ENCODE measurements around the gene ASB8. TPM values are rescaled to one million over a fixed set of nuclear protein-coding genes. Genes with fewer than 3 reads are reported as not detected.

Gene ASB8
- total and polyA plus RNA-seq, 2 of the 4 experiments (the other 2 are of a cell fraction), result 22.9 to 26.7 TPM

DNA sequence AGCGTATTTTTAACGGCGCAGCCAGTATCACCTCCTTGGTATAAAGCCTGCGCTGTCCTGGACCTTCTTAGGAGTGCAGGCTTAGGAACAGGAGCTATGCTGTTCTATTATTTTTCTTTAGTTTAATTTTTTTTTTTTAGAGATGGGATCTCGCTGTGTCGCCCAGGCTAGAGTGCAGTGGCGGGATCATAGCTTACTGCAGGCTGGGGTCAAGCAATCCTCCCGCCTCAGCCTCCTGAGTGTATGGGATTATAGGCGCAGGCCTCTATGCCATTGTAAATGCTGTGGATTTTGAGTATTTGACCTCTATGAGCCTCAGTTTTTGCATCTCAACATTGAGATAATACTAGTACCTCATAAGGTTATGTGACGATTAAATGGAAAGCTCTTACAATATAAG, 41.7 kb upstream of the ASB8 start:
- Histone ChIP-seq H3K4me1 (ENCODE audit: control insufficient read depth, insufficient read depth, low read length) (peaks cover 6% of the 10 kb centered on the region; the same call in 1 of the 2 replicates), H3K4me2 (ENCODE audit: low read depth, low read length) (peak overlapping the region; percentile 77), H4K20me1 (ENCODE audit: insufficient read depth, low read length) (no peaks in the 10 kb centered on the region), H4K91ac (ENCODE audit: insufficient read depth, low read depth, low read length) (peak overlapping the region; percentile 96; the same call in 1 of the 2 replicates), H2BK120ac (ENCODE audit: low read depth, low read length) (no peak overlapping the region), H3K79me1 (ENCODE audit: low read depth in 1 of 2, low read length in 2 of 2) (peaks cover 0 to 8% of the 10 kb centered on the region in 2 experiments; a peak in 2 of 4 replicates), H3K23ac (ENCODE audit: low read depth, low read length) (0 out of 2 replicates have a peak overlapping the region, but pooled peaks have one; percentile 36), H2BK20ac (ENCODE audit: low read depth, low read length) (no peak overlapping the region), H2BK15ac (ENCODE audit: low read depth, low read length) (0 out of 3 replicates have a peak overlapping the region, but pooled peaks have one; percentile 70), H3K4me3 (ENCODE audit: insufficient read depth, low read depth, low read length) (peak overlapping the region; percentile 55), H2AK9ac (replicated peaks; ENCODE audit: low read depth, low read length, poor library complexity) (peak overlapping the region; percentile 44), H3K27me3 (ENCODE audit: control insufficient read depth, insufficient read depth, low read length) (peaks cover 3% of the 10 kb centered on the region), H2AFZ (replicated peaks; ENCODE audit: low read length, poor library complexity) (peak overlapping the region; percentile 96), H3K56ac (ENCODE audit: extremely low read depth, insufficient read depth, low read length) (no peak overlapping the region), H4K5ac (ENCODE audit: low read depth, low read length) (peak overlapping the region; percentile 90), H3K36me3 (ENCODE audit: control insufficient read depth, insufficient read depth, low read length) (no peaks in the 10 kb centered on the region), H3K9me3 (ENCODE audit: control insufficient read depth, insufficient read depth, low read length) (no peaks in the 10 kb centered on the region), H2BK5ac (ENCODE audit: low read depth, low read length, poor library complexity, severe bottlenecking) (peak overlapping the region; percentile 87), H2AK5ac (ENCODE audit: low read depth, low read length) (no peak overlapping the region), H4K8ac (ENCODE audit: low read depth in 2 of 2, low read length in 2 of 2) (peak overlapping the region; percentile 99; a peak in 3 of 4 replicates), H3K18ac (ENCODE audit: low read depth, low read length) (peak overlapping the region; percentile 35; the same call in 1 of the 2 replicates), H3K9me1 (ENCODE audit: insufficient read depth, low read length) (peaks cover 3% of the 10 kb centered on the region; the same call in 1 of the 2 replicates), H3K27ac (ENCODE audit: insufficient read depth, low read length) (peak overlapping the region; percentile 77; the same call in 1 of the 2 replicates), H3K4ac (ENCODE audit: low read depth, low read length) (peak overlapping the region; percentile 94), H3K14ac (replicated peaks; ENCODE audit: low read depth, low read length) (no peak overlapping the region; the same call in 1 of the 2 replicates), H3K9ac (ENCODE audit: low read depth, low read length) (no peak overlapping the region)
- in situ Hi-C loops (cut with MboI; ENCODE audit: low sequenced_read_pairs) (no loop called here), dilution Hi-C loops (cut with HindIII; ENCODE audit: low sequenced_read_pairs, unreplicated experiment) (no loop called here), intact Hi-C loops (cut with micrococcal nuclease) (loop anchor here (5.0 kb wide), 2 partner anchors 153 to 613 kb away; partner anchors contain the start of gene ZNF641)
- no TSS peak for BruUV-seq (replicated peaks)
- ChIA-PET POLR2A (ENCODE audit: unreplicated experiment) (no interaction called here), CTCF (interaction anchor here (1.4 to 3.8 kb wide), 3 partner anchors 10 to 34 kb away, joined by 4 to 18 read pairs (median 5); partner anchors contain the start of gene CCDC184)
- no peak for ATAC-seq (ENCODE audit: low read depth)
- TF ChIP-seq SMC3 (IDR thresholded peaks at IDR 0.05; ENCODE audit: low read depth, low read length), result no peak
- no peak for TF ChIP-seq MXI1 (IDR thresholded peaks at IDR 0.05; ENCODE audit: borderline replicate concordance, low read depth, low read length)
- no peak for TF ChIP-seq RAD21 (IDR thresholded peaks at IDR 0.05; ENCODE audit: low read length)
- TF ChIP-seq CEBPB (IDR thresholded peaks at IDR 0.05; ENCODE audit: low read depth, low read length), result no peak
- no peak for DNase-seq
- no CpG with 5 or more reads among the region's 10 CpGs for WGBS, 2 experiments (ENCODE audit: extremely low coverage in 2 of 2, insufficient read length in 1 of 2)

All from IMR-90 (cell line).